Activated CD4-positive, alpha-beta T cell treated with anti-CD3 and anti-CD28 coated beads, Interleukin-2, Interleukin-4, amounts not matched to agents 100 ng/mL and 50 ng/mL, durations not matched to agents 16 hours and 8 hours (primary cell): ENCODE measurements around the gene VPS37B.
"Not testable (repeated sequence)": the region's sequence is repeated elsewhere in the genome, so short reads cannot be mapped to it uniquely, and the experiment has no call there.

Experiments used
- DNase-seq: peaks from one replicate; pipeline ENCODE4 v3.0.0-alpha.2; 2020; ENCODE audit warnings: low spot score

VPS37B gene

DNA sequence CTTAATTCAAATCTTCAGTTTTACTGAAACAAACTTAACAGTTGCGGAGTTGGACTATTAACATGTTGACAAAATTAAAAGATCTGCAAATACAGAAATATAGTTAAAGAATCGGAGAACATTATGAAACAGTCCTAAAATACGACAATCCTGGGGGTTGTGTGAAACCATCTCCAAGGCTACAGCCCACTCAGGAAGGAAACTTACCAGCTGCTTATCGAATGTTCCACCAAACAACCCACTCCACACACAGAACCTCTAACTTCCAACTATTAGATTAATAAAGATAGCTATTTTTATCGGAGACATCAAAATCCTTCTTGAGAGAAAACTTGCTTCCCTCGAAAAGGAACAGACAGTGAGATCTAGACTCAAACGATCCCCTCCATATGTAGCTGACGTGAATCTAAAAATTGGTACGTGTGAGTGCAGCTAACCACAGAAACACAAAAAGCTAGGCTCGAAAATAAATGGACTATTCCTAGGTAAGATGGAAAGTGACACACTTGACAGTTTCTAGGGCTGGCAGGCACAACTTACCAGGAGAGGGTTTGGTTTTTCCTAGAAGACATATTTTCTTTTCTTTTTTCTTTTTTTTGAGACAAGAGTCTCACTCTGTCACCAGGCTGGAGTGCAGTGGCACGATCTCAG lies 12.9 kb downstream of the VPS37B start:
- peak; percentile 37 for DNase-seq

DNA sequence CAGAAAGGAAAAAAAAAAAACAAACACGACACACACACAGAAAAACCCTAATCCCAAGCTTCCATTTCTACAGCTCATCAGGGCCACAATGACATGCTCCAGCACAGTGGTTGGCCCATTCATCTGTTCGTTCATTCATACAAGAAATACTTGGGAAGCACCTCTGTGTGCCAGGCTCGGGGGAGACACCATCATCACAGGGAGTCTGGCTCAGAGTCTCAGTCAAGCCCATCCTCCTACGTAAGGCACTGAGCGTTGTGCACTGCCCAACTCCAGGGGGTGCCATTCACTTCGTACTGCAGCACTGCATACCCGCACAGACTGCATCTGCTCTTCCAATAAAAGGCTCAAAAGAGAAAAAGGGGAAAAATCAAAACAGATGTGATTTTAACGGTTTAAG lies 15.3 kb downstream of the VPS37B start:
- peak; percentile 32 for DNase-seq

DNA sequence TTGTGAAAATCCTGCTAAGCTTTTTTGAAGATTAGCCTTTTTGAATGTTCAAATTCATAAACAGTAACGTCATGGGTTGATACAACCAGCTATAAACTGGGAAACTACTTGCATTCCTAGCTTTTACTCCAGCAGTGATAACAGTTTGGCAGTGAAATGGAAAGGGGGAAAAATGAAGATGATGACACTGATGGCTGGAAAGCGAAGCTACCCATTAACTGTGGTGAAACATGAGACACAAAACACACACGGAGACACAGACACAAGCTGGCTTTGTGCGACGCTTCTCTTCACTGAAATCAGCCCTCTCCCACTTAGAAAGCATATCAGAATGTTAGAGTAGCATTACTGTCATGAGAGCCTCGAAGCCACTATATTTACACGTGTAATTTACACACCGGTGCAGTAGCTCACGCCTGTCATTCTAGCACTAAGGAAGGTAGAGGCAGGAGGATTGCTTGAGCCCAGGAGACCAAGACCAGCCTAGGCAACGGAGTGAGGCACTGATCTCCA lies 15.7 kb downstream of the VPS37B start:
- no peak for DNase-seq

DNA sequence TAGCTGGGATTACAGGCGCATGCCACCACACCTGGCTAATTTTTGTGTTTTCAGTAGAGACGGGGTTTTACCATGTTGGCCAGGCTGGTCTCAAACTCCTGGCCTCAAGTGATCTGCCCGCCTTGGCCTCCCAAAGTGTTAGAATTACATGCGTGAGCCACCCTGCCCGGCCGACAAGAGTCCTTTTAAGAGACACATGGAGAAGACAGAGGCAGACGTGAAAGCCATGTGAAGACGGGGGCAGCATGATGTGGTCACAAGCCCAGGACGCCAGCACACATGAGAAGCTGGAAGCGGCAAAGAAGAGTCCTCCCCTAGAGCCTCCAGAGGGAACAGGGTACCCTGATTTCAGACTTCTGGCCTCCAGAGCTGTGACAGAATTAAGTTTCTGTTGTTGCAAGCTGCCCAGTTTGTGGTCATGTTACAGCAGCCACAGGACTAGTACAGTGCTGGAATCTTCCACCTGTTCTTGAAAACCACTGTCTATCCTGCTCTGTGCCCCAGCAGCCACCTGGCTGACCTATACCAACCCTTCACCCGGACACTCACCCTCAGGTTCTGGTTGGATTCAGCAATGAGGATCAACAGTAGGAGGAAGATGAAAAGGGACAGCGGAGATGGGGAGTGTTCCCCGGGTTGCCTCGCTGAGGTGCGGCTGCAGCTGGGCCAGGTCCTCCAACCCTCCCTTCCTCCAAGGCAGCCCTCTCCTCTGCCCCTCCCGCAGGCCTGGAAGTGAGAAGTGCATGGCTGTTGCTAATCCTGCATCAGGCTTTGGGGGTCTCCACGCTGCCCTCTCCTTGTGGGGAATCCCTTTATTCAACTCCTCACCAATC lies 16.9 kb downstream of the VPS37B start:
- DNase-seq: no peak

DNA sequence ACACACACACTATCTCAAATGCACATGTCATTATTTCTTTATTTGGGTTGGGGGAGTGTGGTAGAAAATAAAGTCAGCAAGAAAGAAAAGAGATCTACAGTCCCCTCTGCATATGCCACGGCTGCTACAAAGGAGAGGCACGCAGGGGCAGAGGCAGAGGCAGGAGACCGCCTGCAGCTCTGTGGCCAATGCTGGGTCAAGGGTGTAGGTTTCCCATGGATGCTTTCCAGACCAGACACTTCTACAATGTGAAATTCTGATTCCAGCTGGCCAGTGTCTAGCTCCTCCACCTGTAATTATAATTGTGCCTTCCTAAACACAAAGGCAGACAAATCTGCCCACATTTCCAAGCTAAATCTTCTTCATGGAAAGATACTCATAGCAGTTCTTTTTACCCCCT lies 19.2 kb downstream of the VPS37B start:
- DNase-seq: no peak

DNA sequence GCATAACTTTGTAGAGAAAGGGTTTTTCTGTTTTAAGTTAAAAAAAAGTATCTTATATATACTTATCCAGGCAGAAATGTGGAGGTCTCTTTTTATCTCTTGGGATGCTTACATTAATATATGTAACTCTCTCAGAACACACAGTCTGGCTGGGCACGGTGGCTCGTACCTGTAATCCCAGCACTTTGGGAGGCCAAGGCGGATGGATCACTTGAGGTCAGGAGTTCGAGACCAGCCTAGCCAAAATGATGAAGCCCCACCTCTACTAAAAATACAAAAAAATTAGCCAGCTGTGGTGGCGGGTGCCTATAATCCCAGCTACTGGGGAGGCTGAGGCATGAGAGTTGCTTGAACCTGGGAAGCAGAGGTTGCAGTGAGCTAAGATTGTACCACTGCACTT lies 19.6 kb downstream of the VPS37B start:
- DNase-seq: not testable (repeated sequence)

DNA sequence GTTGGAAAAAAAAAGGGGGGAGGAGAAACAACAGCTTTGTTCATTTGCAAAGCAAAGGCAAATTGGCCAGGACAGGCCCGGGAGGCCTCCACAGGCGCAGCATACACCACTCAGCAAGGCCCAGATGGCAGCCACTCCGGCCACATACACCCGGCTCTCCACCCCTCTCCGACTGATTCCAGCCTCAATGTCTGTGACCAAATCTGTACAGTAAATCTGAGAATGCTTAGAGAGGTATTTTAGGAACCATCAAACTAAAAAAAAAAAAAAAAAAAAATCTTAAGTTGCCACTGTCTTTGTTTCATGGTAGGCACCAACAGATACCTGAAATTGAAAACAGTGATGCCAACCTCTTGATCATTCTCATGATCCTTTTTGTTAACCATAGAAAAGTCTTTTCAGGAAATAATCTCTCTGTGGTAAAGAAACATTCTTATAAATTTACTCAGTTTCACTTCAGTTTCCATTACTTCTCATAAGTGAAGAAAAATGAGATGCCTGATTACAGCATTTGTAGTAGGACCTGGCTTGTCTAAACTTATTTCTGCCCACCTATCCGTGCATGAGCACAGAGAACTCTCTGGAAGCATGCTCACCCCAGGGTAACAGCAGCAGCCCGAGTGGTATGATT lies 20.2 kb downstream of the VPS37B start:
- peak; percentile 45 for DNase-seq

DNA sequence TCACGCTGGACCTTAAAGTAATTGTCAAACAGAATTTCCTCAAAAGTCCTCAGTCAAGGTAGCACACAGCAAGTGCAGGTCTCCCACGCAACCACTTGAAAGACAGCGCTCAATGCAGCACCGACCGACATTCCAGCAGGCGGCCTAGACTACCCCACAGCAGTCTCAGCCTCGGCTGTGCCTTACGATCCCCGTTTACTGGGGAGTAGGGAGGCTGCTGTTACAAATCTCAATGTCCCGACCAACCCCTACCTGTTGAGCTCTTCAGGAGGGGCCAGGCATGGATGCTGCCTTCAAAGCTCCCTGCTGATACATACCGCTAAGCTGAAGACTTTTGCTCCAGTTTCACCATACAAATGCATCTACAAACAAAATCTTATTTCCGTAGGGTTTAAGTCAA lies 21.8 kb downstream of the VPS37B start:
- DNase-seq: no peak

DNA sequence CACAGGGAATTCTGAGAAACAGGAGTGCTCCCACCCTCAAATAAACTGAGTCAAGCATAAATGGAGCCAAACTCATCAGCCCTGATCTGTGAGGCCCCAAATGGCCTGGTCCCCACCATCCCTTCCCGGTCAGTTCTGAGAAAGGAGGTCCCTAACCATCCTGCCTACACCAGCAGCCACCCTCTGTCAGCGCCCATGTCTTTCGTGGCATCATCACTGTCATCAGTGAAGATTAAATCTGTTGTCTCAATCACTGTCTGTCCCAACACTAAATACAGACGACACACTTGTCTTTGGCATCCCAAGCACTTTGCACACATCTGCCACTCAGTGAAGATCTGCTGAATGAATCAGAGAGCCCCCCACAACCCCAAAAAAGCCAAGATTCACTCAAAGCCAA lies 22.4 kb downstream of the VPS37B start:
- DNase-seq: no peak

DNA sequence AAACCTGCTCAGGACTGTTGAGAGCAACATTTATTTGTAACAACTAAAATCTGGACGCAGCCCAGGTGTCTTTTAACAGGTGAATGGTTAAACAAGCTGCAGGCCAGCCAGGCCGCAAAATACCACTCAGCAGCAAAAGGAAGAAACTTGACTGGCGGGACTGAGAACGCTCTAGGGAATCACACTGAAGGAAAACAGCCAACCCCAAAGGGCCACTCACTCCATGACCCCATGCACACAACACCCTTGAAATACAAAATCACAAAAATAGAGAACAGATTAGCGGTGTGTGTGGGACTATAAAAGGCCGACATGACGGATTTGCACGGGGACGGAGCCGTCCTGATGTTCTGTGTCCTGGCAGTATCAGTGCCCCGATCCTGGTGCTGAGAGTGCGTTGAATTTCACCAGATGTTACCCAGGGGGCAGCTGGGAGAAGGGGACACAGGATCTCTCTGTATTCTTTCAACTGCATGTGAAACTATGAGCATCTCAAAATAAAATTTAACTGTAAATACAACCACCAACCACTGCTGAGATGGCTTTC lies 23.0 kb downstream of the VPS37B start:
- no peak for DNase-seq

DNA sequence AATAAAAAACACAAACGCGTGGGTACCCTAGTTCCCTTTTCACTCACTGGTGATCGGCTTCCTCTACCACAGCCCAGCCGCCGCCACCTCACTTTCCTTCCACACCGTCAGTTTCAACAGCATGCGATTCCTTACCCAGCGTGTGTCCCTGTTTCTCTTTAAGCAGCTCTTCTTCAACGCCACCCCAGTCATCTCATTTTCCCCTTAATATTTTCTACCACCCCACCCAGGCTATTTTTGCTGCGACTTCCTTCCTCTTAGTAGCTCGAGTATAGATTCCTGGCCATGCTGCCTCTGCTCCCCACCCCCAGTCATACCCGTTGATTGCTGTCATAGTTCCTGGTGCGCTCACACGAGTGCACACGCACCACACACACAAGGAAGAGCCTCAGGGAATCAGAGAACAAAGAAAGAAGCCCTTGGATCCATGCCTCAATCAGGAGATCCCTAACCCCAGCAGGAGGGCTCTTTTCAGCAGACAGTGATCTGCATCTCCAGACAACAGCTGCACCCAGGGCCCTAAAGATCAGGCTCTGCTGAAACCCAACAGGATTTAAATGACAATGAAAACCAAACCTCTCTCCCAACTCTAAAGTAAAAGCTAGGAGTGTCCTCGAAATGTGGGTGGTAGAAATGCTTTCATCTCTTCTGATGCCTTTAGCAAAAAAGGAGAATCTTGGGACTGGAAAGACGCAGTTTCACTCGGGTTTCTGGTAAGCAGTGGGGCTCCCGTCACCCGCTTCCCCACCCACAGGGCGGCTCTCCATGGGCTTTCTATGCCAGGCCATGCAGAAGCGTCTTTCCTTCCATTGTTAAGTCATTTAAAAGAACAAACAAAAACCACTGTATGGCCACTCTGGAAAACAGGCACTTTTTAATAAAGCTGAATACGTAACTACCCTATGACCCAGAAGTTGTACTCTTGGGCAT lies 23.8 kb downstream of the VPS37B start:
- DNase-seq: peak; percentile 60

DNA sequence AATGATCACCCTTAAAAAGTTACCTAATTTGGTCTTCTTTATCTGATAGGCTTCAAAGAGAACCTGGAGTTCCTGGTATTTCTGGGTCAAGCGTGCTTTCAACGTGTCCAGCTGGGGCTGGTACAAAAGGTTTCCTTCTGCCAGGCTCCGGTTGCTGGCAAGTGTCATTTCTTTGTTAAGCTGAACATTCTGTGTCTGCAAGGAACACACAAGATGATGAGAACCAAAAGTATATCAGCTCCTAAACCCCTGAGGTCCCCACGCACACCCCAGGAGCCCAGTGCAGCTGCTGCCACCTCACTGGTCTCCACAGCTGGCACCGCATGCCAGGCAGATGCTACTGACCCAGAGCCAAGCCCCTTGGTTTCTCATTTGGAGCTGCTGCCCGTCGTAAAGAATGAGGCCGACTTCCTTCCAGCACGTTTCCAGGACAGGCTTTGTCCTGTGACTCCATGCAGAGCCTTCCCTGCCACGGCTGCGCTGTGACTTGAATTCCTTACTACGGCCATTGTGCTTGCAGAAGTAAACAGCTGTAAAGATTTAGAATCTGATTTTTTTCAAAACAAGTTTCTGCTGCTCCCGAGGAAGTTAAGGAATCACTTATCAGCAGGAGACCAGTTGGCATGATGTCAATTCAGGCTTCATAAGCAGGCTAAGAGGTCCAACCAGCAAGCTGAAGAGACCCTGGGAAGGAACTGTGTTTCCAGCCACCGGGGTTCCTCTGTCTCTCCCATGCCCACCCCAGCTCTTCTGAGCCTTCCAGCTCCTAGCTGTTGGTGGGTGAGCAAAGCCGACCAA lies 24.9 kb downstream of the VPS37B start:
- no peak for DNase-seq

DNA sequence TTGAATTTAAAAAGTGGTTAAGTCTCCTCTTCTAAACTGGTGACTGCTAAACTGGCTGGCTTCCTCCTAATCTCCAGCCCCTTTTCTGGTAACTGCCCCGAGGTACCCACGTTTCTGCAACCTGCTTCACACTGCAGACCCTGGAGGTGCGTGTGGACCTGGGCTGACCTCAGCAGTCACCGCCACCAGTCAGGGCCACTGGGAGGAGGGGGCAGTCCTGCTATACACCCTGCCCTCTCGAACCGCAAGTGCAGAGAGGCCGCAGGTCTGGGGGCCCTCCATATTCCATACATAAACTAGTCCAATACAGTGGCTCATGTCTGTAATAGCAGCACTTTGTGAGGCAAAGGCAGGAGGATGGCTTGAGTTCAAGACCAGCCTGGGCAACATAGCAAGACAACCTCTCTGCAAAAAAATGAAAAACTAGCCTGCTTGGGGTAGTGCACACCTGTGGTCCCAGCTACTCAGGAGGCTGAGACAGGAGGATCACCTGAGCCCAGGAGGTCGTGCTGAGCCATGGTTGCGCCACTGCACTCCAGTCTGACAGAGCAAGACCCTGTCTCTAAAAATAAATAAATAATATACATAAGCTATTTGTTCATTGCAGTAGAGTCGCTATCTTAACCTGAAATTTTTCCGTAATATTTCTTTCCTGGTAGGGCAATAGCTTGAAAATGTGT lies 25.6 kb downstream of the VPS37B start:
- DNase-seq: no peak

DNA sequence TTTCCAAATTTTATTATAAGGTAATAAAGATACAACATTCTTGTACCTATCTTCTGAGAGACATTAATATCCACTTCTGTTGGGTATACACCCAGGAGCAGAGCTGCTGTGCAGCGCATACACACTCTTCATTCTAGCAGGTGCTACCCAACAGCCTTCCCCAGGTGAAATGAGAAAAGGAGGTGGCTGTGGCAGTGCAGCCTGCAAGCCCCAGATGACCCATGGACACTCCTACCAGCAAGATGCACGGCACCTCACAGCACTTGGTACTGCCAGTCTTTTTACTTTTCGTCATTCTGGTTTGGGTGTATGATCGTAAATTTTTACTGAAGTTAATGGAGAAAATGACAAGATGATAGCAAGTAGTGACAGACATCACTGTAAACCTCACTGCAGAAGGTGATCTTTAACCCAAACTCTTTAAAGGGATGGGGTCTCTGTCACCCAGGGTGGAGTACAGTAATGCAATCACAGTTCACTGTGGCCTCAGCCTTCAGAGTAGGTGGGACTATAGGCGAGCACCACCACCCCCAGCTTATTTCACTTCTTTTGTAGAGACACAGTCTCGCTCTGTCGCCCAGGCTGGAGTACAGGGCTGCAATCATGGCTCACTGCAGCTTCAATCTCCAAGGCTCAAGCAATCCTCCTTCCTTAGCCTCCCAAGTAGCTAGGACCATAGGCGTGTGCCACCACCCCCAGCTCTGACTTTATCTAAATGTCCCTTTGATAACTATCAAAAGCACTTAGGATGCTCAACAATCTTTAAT lies 26.5 kb downstream of the VPS37B start:
- no peak for DNase-seq

DNA sequence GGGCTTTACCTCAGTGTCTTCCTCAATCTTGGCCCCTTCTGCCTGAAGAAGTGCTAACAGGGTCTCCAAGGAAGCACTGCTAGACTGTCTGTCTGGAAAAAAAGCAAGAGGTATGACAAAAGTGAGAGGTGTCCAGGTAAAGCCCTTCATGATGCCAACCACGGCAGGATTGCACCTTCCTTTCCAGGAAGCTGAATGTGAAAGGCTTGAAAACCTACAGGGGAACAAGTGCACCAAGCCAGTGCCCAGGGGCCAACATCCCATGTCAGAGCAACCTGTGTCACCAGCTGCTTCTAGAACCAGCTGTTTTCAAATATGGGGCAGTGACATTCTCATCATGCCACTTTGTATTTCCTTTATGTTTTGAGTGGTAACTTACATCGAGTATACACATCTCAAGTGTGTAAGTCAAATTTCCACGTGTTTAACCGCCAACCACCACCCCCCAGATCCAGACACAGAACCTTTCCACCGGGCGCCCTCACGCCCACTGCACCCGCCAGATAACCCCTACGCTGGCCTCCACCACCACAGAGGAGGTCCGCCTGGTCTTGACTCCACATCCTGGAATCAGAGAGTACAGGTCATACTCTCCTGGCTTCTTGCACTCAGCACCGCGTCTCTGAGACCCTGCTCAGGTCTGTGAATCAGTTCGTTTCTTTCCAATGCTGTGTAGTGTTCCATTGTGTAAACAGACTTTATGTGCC lies 27.3 kb downstream of the VPS37B start:
- no peak for DNase-seq

DNA sequence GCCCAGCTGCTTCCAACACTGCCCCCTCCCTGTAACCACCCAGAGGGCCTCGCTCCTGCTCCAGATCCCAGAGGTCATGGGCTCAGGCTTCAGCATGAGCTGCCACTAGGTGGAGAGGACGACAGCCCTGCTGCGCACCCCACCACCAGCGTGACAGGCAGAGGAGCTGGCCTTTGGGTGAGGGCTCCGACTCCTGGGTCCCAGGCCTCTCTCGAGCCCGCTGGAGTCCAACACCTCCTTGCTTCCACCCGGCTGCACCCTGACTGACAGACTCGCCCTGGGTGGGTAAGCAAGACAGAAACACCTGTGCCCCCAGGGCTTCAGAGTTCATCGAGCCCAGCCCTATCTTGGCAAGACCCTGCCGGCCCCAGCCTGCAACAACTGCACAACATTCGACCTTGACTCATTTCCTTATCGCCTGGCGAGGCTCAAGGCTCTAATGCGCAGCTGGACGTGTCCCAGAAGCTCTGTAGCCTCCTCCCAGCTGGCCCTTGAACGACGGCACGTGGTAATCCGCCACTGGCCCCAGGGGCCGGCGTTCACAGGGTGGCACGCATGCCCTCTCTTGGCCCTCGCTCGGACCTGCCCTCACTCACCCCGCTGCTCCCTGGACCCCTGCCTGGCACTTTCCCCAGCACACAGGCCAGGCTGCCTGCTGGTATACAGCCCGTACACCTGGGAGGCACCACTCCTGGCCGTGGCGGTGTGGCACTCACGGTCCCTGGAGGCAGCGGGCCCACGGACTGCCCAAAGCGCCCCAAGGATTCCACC lies 28.0 kb downstream of the VPS37B start:
- no peak for DNase-seq

DNA sequence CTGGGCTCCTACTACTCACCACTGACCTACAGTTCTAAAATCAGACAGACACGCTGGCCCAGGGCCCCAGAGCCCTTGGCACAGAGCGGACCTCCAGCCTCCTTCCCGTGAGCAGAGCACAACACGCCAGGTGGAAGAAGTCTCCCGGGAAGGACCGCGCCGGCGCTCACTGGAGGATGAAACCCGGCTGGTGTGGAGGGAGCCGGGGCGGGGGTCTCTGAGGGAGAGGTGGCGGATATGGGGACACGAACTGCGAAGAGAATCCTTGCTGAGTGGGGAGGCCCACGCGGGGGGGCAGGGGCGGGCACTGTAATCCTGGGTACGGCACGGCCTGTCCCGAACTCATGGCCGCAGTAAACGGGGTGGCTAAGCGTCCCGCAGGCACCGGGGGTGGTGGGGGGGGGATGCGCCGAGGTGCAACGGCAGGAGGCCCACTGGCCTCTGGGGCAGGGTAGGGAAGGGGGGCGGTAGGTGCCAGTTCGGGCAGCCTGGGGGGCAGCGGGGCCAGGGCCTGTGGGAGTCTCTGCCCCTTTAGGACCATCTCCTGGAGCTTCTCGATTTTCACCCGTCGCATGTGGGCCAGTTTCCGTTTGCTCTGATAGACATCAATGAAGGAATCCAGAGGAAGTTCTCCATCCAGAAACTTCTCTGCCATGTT lies 28.8 kb downstream of the VPS37B start:
- no peak for DNase-seq
